Mesothelial cell of epicardium (in vitro differentiated cells): ENCODE data around the gene LTO1. TPM values are rescaled to one million over a fixed set of nuclear protein-coding genes. Genes with fewer than 3 reads are reported as not detected.

ENCODE experiments used
- DNase-seq, 2 experiments: peaks; one replicate each; pipeline ENCODE4 v3.0.0; 2021; ENCODE audit warnings: low spot score in 2 of 2; ENCODE audit not compliant: unreplicated experiment in 2 of 2
- H3K27ac Mint-ChIP-seq: 2 replicates; pipeline ENCODE4 v1.8.0; 2021; ENCODE audit warnings: mixed read lengths
- H3K27me3 Mint-ChIP-seq: 2 replicates; pipeline ENCODE4 v1.8.0; 2021; ENCODE audit warnings: low read depth, mixed read lengths
- H3K36me3 Mint-ChIP-seq: 2 replicates; pipeline ENCODE4 v1.8.0; 2021; ENCODE audit warnings: mixed read lengths
- H3K4me1 Mint-ChIP-seq: 2 replicates; pipeline ENCODE4 v1.8.0; 2021; ENCODE audit warnings: mixed read lengths
- H3K4me3 Mint-ChIP-seq: 2 replicates; pipeline ENCODE4 v1.8.0; 2021; ENCODE audit warnings: mild to moderate bottlenecking, moderate library complexity, mixed read lengths
- H3K9me3 Mint-ChIP-seq: 2 replicates; pipeline ENCODE4 v1.8.0; 2021; ENCODE audit warnings: mixed read lengths
- total RNA-seq: library from RNA; stranded (reverse); gene quantifications from 3 replicates; pipeline ENCODE4 v1.2.1, GENCODE V29; 2021
- TF ChIP-seq, protein P1 (sequence below): fragments of 200-600 bp; sonication (generic); IDR thresholded peaks from one replicate; pipeline ENCODE4 v1.5.0; 2021; ENCODE audit warnings: antibody characterized with exemption; ENCODE audit not compliant: unreplicated experiment

The LTO1 gene
- total RNA-seq, 1 donor from 2014 or later: 31.6 TPM

GRCh38 chr11:69654660-69655478, 20.3 kb downstream of the LTO1 start:
- Mint-ChIP-seq H3K9me3 (no peaks in the 10 kb centered on the region), H3K4me1 (peaks cover 30% of the 10 kb centered on the region), H3K27me3 (no peaks in the 10 kb centered on the region), H3K27ac (no peak overlapping the region), H3K36me3 (peaks cover 10% of the 10 kb centered on the region), H3K4me3 (no peak overlapping the region)
- DNase-seq: peak in 1 of 2 experiments; percentile 12
- TF ChIP-seq, protein P1, sequence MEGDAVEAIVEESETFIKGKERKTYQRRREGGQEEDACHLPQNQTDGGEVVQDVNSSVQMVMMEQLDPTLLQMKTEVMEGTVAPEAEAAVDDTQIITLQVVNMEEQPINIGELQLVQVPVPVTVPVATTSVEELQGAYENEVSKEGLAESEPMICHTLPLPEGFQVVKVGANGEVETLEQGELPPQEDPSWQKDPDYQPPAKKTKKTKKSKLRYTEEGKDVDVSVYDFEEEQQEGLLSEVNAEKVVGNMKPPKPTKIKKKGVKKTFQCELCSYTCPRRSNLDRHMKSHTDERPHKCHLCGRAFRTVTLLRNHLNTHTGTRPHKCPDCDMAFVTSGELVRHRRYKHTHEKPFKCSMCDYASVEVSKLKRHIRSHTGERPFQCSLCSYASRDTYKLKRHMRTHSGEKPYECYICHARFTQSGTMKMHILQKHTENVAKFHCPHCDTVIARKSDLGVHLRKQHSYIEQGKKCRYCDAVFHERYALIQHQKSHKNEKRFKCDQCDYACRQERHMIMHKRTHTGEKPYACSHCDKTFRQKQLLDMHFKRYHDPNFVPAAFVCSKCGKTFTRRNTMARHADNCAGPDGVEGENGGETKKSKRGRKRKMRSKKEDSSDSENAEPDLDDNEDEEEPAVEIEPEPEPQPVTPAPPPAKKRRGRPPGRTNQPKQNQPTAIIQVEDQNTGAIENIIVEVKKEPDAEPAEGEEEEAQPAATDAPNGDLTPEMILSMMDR: no peak

GRCh38 chr11:69654001-69654659, 21.0 kb downstream of the LTO1 start:
- H3K36me3 Mint-ChIP-seq: peaks cover 14% of the 10 kb centered on the region
- peak in 1 of 2 experiments; percentile 18 for DNase-seq
- no peak overlapping the region for H3K4me3 Mint-ChIP-seq
- no peaks in the 10 kb centered on the region for H3K27me3 Mint-ChIP-seq
- H3K27ac Mint-ChIP-seq: no peak overlapping the region
- H3K9me3 Mint-ChIP-seq: no peaks in the 10 kb centered on the region
- TF ChIP-seq, protein P1: no peak
- H3K4me1 Mint-ChIP-seq: peaks cover 24% of the 10 kb centered on the region

DNA sequence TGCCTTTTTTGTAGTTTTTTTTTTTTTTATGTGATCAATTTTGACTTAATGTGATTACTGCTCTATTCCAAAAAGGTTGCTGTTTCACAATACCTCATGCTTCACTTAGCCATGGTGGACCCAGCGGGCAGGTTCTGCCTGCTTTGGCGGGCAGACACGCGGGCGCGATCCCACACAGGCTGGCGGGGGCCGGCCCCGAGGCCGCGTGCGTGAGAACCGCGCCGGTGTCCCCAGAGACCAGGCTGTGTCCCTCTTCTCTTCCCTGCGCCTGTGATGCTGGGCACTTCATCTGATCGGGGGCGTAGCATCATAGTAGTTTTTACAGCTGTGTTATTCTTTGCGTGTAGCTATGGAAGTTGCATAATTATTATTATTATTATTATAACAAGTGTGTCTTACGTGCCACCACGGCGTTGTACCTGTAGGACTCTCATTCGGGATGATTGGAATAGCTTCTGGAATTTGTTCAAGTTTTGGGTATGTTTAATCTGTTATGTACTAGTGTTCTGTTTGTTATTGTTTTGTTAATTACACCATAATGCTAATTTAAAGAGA, 21.7 kb downstream of the LTO1 start:
- H3K27ac Mint-ChIP-seq: peak overlapping the region; percentile 60
- TF ChIP-seq, protein P1: no peak
- no peak overlapping the region for H3K4me3 Mint-ChIP-seq
- peaks cover 19% of the 10 kb centered on the region for H3K4me1 Mint-ChIP-seq
- no peaks in the 10 kb centered on the region for H3K27me3 Mint-ChIP-seq
- peaks cover 17% of the 10 kb centered on the region for H3K36me3 Mint-ChIP-seq
- H3K9me3 Mint-ChIP-seq: no peaks in the 10 kb centered on the region
- DNase-seq: no peak

DNA sequence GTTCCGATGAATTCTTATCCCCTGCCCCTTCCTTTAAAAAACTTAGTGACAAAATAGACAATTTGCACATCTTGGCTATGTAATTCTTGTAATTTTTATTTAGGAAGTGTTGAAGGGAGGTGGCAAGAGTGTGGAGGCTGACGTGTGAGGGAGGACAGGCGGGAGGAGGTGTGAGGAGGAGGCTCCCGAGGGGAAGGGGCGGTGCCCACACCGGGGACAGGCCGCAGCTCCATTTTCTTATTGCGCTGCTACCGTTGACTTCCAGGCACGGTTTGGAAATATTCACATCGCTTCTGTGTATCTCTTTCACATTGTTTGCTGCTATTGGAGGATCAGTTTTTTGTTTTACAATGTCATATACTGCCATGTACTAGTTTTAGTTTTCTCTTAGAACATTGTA, 22.2 kb downstream of the LTO1 start:
- no peak for DNase-seq
- peaks cover 15% of the 10 kb centered on the region for H3K4me1 Mint-ChIP-seq
- H3K27ac Mint-ChIP-seq: peak overlapping the region; percentile 60
- H3K4me3 Mint-ChIP-seq: no peak overlapping the region
- H3K9me3 Mint-ChIP-seq: no peaks in the 10 kb centered on the region
- no peaks in the 10 kb centered on the region for H3K27me3 Mint-ChIP-seq
- TF ChIP-seq, protein P1: no peak
- H3K36me3 Mint-ChIP-seq: peaks cover 17% of the 10 kb centered on the region

GRCh38 chr11:69651834-69652620, 23.1 kb downstream of the LTO1 start:
- no peak for DNase-seq
- TF ChIP-seq, protein P1: no peak
- Mint-ChIP-seq H3K4me1 (peaks cover 5% of the 10 kb centered on the region), H3K36me3 (peaks cover 17% of the 10 kb centered on the region), H3K27me3 (no peaks in the 10 kb centered on the region), H3K4me3 (no peak overlapping the region), H3K27ac (no peak overlapping the region), H3K9me3 (no peaks in the 10 kb centered on the region)
